SW480 (cell line): ENCODE data around the gene SWAP70.
"Not testable (repeated sequence)": the region's sequence is repeated elsewhere in the genome, so short reads cannot be mapped to it uniquely, and the experiment has no call there.

Experiments used
- DNase-seq: peaks from one replicate; pipeline ENCODE4 v3.0.0-alpha.2; 2016; ENCODE audit warnings: low spot score

Gene SWAP70

DNA sequence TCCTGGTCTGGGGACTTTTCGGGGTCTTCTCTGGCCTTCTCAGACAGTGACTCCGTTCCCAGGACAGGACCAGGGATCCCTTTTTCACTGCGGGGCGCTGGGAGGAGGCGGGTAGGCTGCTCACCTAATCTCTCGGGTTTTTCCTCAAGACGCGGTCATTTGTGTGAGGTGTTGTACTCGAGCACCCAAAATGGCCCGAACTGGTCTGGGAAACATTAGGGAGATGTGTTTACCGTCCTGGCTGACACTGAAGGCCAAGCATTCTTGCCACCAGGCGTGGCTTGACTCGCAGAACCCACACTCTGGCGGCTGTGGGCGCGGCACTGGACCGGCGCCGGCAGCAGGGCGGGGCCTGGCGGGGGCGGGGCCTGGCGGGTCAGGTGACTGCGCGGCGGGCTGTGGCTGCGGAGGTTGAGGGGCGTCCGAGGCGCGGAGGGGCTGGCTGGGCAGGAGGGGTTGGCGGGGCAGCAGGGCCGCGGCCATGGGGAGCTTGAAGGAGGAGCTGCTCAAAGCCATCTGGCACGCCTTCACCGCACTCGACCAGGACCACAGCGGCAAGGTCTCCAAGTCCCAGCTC lies at the start of gene SWAP70:
Gene SWAP70, plus strand, starts transcription at position 379 of the 577 bp plus-strand sequence. Its CDS starts 103 bp downstream, at position 482.
- peak; percentile 87 for DNase-seq

- DNase-seq, result no peak
These were observed 48.8 kb upstream of the SWAP70 start for GRCh38 chr11:9615031-9615451.

DNA sequence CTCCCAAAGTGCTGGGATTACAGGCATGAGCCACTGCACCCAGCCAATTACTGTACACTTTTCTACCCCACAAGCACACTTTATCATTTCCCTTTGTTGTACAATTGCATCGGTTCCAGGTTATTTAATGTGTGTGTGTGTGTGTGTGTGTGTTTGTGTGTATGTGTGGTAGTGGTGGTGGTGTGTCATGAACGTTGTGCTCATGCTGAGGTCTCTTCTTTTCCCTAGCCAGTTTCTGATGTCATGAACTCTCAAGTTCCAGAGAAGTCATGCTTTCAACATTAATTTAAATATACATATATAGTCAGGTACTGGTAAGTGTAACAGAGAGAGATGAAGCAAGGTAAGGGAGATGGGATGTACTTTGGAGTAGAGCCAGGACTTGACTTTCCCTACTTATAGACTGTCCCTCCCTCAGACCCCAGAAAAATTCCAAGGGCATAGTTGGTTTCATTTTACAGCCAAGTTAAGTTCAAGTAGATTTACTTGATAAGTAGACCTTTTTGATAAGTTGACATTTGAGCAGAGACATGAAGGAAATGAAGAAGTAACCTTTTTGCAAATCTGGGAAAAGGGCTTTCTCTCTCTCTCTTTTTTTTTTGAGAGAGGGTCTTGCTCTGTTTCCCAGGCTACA lies 47.7 kb upstream of the SWAP70 start:
- no peak for DNase-seq

GRCh38 chr11:9616858-9617257 lies 47.0 kb upstream of the SWAP70 start:
- no peak for DNase-seq

- DNase-seq, result no peak
These were observed 45.9 kb upstream of the SWAP70 start for GRCh38 chr11:9617940-9618339.

GRCh38 chr11:9619004-9619403 lies 44.9 kb upstream of the SWAP70 start:
- DNase-seq, result no peak

GRCh38 chr11:9619971-9620370 lies 43.9 kb upstream of the SWAP70 start:
- no peak for DNase-seq

GRCh38 chr11:9622353-9622752 lies 41.5 kb upstream of the SWAP70 start:
- DNase-seq, result not testable (repeated sequence)

DNA sequence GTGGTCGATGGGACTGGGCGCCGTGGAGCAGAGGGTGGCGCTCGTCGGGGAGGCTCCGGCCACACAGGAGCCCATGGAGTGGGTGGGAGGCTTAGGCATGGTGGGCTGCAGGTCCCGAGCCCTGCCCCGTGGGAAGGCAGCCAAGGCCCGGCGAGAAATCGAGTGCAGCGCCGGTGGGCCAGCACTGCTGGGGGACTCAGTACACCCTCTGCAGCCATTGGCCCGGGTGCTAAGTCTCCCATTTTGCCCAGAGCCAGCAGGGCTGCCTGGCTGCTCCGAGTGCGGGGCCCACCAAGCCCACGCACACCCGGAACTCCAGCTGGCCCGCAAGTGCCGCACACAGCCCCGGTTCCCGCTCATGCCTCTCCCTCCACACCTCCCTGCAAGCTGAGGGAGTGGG lies 40.8 kb upstream of the SWAP70 start:
- not testable (repeated sequence) for DNase-seq

- DNase-seq, result no peak
These were observed 39.4 kb upstream of the SWAP70 start for GRCh38 chr11:9624448-9624847.

- DNase-seq, result no peak
These were observed 38.7 kb upstream of the SWAP70 start for GRCh38 chr11:9625162-9625561.

DNA sequence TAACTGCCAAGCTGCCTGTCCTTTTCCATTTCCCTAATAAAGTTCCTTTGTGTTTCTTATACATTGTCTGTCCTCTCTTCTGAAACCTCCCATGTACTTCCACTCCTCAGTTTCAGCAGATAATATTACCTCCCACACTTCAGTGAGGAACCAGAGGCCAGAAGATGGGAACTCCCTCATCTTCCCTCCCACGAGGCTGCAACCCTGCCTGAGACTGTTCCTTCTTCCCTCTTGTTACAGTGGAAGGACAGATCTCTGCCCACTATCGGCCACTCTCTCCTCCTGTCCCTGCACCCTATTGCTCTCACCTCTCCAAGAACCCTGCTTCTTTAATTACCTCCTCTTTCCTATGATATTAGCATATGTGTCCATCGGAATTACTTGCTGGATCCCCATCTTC lies 38.1 kb upstream of the SWAP70 start:
- DNase-seq, result no peak

GRCh38 chr11:9626496-9627394 lies 37.1 kb upstream of the SWAP70 start:
- no peak for DNase-seq

DNA sequence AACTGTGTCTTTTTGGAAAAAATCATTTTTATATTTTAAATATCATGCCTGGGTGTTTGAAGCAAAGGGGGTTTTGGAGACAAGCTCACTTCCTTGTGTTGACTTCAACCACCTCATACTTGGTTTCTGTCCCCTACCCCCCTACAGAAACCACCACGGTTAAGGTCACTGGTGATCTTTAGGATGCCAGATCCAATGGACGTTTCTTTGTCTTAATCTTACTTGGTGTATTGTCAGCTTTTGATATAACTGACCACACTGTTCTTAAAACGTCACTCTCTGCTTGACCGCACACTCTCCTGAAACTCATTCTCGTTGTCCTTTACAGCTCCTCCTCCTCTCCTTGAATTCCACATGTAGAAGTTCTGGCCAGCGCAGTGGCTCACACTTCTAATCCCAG lies 34.8 kb upstream of the SWAP70 start:
- DNase-seq, result no peak

GRCh38 chr11:9633679-9634078 lies 30.2 kb upstream of the SWAP70 start:
- no peak for DNase-seq

DNA sequence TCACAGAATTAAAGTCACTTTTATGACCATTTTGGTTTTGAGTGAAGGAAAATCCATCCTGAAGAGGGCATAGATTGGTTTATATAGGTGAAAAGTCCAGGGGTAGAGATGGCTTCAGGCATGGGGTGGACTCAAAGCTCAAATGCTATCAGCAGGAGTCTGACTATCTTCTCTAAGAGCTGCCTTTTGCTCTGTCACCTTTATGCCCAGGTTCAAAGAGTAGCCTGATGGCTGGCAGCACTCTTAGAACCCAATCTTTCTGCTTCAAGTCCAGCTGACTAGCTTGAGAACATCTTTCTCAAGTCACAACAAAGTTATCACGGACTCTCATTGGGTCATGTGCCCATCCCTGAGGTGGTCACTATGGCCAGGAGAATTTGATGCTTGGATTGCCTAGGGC lies 27.2 kb upstream of the SWAP70 start:
- no peak for DNase-seq

DNA sequence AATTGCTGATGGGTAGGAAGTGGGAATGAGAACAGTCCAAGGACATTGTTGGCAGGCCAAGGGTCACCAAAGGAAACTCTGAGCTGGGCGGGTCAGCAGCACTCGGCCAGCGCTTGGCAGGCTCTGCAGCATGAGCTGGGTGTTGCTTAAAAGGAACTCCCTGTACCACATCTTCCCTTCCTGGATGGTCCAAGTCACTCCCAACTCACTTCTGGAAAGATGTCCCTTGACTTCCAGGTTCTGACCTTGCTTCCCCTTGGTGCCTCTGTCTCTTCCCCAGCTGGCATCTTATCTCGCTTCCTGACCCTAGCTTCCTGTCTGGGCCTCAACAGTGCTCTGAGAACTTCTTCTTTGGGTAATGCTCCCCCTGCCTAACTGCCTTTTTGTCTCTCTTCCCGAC lies 24.8 kb upstream of the SWAP70 start:
- no peak for DNase-seq

DNA sequence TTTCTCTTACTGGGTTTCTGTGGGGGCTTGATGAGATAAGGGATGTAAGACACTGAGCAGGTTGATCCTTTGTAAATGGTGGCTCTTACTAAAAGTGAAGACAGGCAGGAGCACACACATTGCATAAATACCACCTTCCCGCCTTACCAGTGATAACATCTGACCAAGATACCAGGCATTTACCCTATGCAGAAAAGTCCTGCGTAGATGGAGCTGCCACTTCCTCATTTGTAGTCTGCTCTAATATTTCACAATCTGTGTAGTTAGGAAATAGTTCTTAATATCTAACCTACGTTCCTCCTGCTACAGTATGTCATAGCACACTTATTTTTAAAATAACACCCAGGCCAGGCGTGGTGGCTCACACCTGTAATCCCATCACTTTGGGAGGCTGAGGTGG lies 23.9 kb upstream of the SWAP70 start:
- no peak for DNase-seq

DNA sequence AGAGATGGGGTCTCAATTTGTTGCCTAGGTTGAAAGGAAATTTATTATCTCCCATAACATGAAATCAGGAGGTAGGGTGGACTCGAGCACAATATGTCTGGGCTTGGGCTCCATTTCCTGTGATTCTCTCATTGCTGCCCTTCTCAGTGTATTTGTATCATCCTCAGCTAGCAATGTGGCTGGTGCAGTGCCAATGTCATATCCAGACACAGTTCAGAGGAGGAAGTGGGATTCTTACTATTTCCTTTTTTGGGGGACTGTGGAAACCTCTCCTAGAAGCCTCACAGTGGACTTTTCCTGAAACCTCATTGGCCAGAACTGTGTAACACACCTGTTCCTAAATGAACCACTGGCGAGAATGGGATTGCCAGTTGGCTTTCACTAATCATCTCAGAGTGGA lies 21.0 kb upstream of the SWAP70 start:
- no peak for DNase-seq

GRCh38 chr11:9643751-9644150 lies 20.1 kb upstream of the SWAP70 start:
- DNase-seq, result no peak

- DNase-seq, result no peak
These were observed 18.0 kb upstream of the SWAP70 start for GRCh38 chr11:9645881-9646280.

DNA sequence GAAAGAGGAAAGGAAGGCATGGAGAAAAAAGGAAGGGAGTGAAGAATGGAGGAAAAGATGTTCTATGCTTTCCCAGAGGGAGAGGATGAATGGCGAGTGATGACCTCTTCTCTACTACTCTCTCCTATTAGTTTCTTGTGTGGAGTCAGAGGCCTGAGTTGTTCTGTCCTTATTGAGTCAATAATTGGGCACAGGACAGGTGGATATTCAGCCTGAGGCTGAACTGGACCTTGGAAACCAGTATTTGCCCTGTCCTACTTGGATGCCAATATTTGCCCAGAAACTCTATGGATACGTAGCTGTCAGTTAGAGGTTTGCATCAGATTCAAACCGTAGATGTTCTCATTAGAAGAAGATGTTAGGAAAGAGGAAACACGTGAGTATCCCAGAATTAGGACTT lies 17.6 kb upstream of the SWAP70 start:
- no peak for DNase-seq

DNA sequence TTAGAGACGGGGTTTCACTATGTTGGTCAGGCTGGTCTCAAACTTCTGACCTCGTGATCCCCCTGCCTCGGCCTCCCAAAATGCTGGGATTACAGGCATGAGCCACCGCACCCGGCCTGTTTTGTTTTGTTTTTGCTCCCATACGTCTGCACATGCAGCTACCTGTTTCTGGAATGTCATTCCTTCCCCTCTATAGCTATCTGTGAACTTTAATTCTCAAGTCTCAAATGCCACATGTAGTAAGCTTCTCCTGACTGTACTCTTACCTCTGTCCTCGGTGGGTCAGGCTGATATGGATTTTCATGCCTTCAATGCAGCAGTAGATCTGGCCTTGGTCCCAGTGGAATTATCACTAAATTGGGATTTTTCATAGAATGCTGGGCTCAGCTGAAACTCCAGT lies 12.4 kb upstream of the SWAP70 start:
- no peak for DNase-seq
